Gastroesophageal sphincter (tissue), 4 donors: ENCODE measurements around the gene PDCD2L. TPM values are rescaled to one million over a fixed set of nuclear protein-coding genes. Genes with fewer than 3 reads are reported as not detected.
"Not testable (repeated sequence)": the region's sequence is repeated elsewhere in the genome, so short reads cannot be mapped to it uniquely, and the experiment has no call there.

Experiments
- ATAC-seq: fragments of 150-250 bp; one replicate; pipeline ENCODE4 v1.9.1; 2016; ENCODE audit warnings: mild to moderate bottlenecking, moderate library complexity
- H3K27ac ChIP-seq, 4 donors: fragments of 200-600 bp; sonication (generic) in 3 of 4; 1 replicate in 3 of 4; 2 replicates in 1 of 4; pipeline ENCODE4 v1.5.1; 2016 to 2019
- H3K27me3 ChIP-seq: fragments of 200-600 bp; sonication (generic); one replicate; pipeline ENCODE4 v1.5.1; 2019
- H3K36me3 ChIP-seq, 2 donors: fragments of 200-600 bp; sonication (generic); one replicate each; pipeline ENCODE4 v1.5.1; 2019; ENCODE audit warnings: control low read depth in 1 of 2
- H3K4me1 ChIP-seq, 3 donors: fragments of 200-600 bp; sonication (generic); 1 replicate in 2 of 3; 2 replicates in 1 of 3; pipeline ENCODE4 v1.5.1; 2016 to 2019; ENCODE audit warnings: control low read depth in 2 of 3
- H3K4me3 ChIP-seq, 2 donors: fragments of 200-600 bp; sonication (generic); one replicate each; pipeline ENCODE4 v1.5.1; 2019; ENCODE audit warnings: mild to moderate bottlenecking in 1 of 2, moderate library complexity in 1 of 2
- H3K9me3 ChIP-seq, 3 donors: fragments of 200-600 bp; sonication (generic); one replicate each; pipeline ENCODE4 v1.5.1; 2017 to 2019; ENCODE audit warnings: control low read depth in 2 of 3
- CTCF ChIP-seq, 4 experiments: fragments of 200-600 bp in 2 of 4; fragments of 450-650 bp in 2 of 4; sonication (generic) in 1 of 4; IDR thresholded peaks; one replicate each; pipeline ENCODE4 v1.5.1; 2017 to 2019; ENCODE audit warnings: antibody characterized with exemption in 4 of 4, mild to moderate bottlenecking in 2 of 4, moderate library complexity in 2 of 4
- EP300 ChIP-seq: sonication (generic); formaldehyde crosslinking; IDR thresholded peaks from one replicate; pipeline ENCODE4 v1.6.1; 2017; ENCODE audit warnings: antibody characterized with exemption, mild to moderate bottlenecking
- POLR2A ChIP-seq, 2 donors: fragments of 450-650 bp; IDR thresholded peaks; one replicate each; pipeline ENCODE4 v1.6.1; 2017; ENCODE audit warnings: antibody characterized with exemption in 2 of 2, mild to moderate bottlenecking in 2 of 2, moderate library complexity in 1 of 2
- POLR2AphosphoS5 ChIP-seq: sonication (generic); formaldehyde crosslinking; IDR thresholded peaks from one replicate; pipeline ENCODE4 v1.6.1; 2017; ENCODE audit warnings: antibody characterized with exemption
- WGBS, 2 donors: methylation state at CpG; one replicate each; pipeline ENCODE4 v1.1.5; 2018; ENCODE audit warnings: low coverage in 1 of 2; 5-methylcytosine and 5-hydroxymethylcytosine counted together
- total RNA-seq, 4 donors: library from RNA; depleted of rRNA; stranded (reverse); fragments of >200 nt; gene quantifications; one replicate each; pipeline ENCODE4 v1.1.0, GENCODE V29; 2016

PDCD2L gene
- total RNA-seq, 4 donors from 2014 or later, result 8.2 to 19.8 (median 14.6) TPM

DNA sequence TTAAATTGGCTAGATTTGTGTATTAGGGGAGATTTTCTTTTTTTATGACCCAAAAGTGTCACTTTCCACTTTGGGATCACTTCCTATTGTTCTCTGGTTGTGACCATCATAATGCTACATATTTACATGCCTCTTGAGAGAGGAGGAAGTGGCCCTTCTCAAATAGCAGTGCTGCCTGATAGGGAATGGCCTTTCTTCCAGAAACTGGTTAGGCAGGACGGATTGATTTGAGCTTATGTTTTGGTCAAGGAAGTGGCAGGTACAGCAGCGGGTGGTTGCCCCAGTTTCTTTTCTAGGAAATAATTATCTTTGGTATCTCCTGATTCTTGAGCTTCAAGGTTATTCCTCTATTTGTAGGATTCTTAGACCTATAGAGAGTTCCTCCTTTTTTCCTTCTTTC is 55.4 kb downstream of the PDCD2L start:
- TF ChIP-seq POLR2AphosphoS5, result no peak
- no peak for TF ChIP-seq POLR2A (IDR thresholded peaks at IDR 0.05)
- TF ChIP-seq CTCF (IDR thresholded peaks at IDR 0.05), result no peak
- TF ChIP-seq EP300, result no peak
- no peaks in the 10 kb centered on the region for H3K9me3 ChIP-seq
- H3K27me3 ChIP-seq, result no peaks in the 10 kb centered on the region
- WGBS, 2 donors, result 88% methylated on average over 2 of the region's 2 CpGs; no CpG with 5 or more reads in 1 of the 2 donors
- peaks cover 3 to 97% of the 10 kb centered on the region in 2 donors for H3K36me3 ChIP-seq
- peaks cover 0 to 8% (median 0%) of the 10 kb centered on the region in 3 donors for H3K4me1 ChIP-seq
- H3K4me3 ChIP-seq, result no peak overlapping the region
- H3K27ac ChIP-seq, result no peak overlapping the region
- ATAC-seq, result no peak

- ATAC-seq, result peak; percentile 41
- Histone ChIP-seq H3K4me3 (no peak overlapping the region), H3K4me1 (peaks cover 0 to 8% (median 0%) of the 10 kb centered on the region in 3 donors), H3K27me3 (no peaks in the 10 kb centered on the region), H3K27ac (peak overlapping the region in 1 of 4 donors; percentile 42), H3K36me3 (peaks cover 3 to 97% of the 10 kb centered on the region in 2 donors), H3K9me3 (no peaks in the 10 kb centered on the region)
- WGBS, 2 donors, result 63 to 85% methylated on average over 4 to 5 of the region's 5 CpGs
- TF ChIP-seq CTCF (IDR thresholded peaks at IDR 0.05) (no peak), POLR2AphosphoS5 (no peak)
These were observed 57.3 kb downstream of the PDCD2L start for GRCh38 chr19:34461375-34462100.

DNA sequence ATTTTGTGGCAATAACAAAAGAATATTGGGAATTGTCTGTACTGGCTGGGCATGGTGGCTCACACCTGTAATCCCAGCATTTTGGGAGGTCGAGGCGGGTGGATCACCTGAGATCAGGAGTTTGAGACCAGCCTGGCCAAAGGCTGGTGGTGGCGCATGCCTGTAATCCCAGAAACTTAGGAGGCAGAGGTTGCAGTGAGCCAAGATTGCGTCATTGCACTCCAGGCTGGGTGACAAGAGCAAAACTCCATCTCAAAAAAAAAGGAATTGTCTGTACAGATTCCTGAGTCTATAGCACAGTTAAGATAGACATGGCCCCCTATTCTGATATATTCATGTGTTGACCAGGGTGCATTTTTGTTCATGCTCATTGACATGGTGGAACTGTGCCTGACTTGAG is 60.6 kb downstream of the PDCD2L start:
- not testable (repeated sequence) for ATAC-seq, H3K4me3 ChIP-seq, H3K27me3 ChIP-seq, H3K4me1 ChIP-seq, H3K9me3 ChIP-seq, H3K27ac ChIP-seq
- H3K36me3 ChIP-seq, result peaks cover 3 to 100% of the 10 kb centered on the region in 2 donors
- 94 to 98% methylated on average over 4 of the region's 4 CpGs for WGBS, 2 donors

DNA sequence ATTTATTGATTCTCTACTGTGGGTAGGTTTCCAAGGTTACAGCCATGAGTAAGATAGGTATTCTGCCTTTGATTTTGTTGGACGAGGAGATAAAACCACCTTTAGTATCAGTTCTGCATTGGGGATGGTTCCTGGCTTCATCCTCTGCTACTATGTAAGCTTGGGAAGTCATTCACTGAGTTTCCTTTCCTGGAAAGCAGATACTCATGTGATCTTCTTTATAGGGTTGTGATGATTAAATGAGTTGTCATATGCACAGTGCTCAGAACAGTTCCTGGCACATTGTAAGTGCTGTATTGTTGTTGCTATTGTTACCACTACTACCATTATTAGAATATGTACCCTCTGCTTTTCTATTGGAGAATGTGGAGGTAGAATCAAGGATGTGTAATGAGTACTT is 64.2 kb downstream of the PDCD2L start:
- no peak for ATAC-seq

GRCh38 chr19:34469026-34469425 is 64.8 kb downstream of the PDCD2L start:
- H3K4me3 ChIP-seq, ATAC-seq, H3K4me1 ChIP-seq, H3K27me3 ChIP-seq, H3K27ac ChIP-seq, H3K9me3 ChIP-seq: not testable (repeated sequence)
- H3K36me3 ChIP-seq, result peaks cover 0 to 98% of the 10 kb centered on the region in 2 donors
- 72 to 73% methylated on average over 2 to 5 of the region's 5 CpGs for WGBS, 2 donors

More for the DNA sequence above, 64.2 kb downstream of the PDCD2L start:
- peaks cover 3 to 100% of the 10 kb centered on the region in 2 donors for H3K36me3 ChIP-seq
- H3K9me3 ChIP-seq, result no peaks in the 10 kb centered on the region
- H3K4me3 ChIP-seq, result no peak overlapping the region
- H3K27me3 ChIP-seq, result no peaks in the 10 kb centered on the region
- H3K4me1 ChIP-seq, result no peaks in the 10 kb centered on the region
- H3K27ac ChIP-seq, result no peak overlapping the region
- TF ChIP-seq POLR2A (IDR thresholded peaks at IDR 0.05), result no peak
- 78% methylated on average over 1 of the region's 1 CpG; no CpG with 5 or more reads in 1 of the 2 donors for WGBS, 2 donors

DNA sequence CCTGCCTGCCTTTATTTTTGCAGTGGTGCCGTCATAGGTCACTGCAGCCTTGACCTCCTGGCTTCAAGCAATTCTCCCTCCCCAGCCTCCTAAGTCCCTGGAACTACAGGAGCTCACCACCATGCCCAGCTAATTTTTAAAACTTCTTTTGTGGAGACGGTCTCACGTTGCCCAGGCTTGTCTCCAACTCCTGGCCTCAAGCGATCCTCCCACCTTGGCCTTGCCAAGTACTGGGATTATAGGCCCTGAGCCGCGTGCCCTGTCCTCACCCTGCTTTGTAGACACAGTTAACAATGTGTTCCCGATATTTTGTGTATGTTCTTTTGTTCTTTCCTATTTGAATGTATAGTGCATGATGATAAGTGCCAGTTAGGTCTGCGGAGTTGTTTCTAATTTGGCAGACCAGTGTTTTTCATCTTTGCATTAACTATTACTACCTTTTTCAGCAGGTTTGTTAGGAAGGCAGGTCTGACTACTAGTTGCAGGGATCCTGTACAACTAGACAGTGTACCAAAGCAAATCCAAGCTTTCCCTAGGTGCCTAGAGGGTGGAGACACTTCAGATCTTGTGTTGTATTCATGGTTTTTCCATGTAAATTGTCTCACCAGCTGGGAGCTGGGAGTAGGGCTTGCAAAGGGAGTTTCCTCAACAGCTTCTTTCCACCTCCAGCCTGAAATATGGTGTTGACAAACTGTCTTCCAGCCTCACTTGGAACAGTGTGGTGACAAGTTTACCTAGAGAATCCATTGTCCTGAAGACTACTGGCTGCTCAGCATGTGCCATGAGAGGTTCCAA is 67.9 kb downstream of the PDCD2L start:
- WGBS, 2 donors, result 80 to 84% methylated on average over 7 of the region's 8 CpGs
- Histone ChIP-seq H3K4me1 (peaks cover 0 to 19% (median 8%) of the 10 kb centered on the region in 3 donors), H3K27ac (no peak overlapping the region), H3K9me3 (no peaks in the 10 kb centered on the region), H3K36me3 (peaks cover 0 to 67% of the 10 kb centered on the region in 2 donors), H3K27me3 (no peaks in the 10 kb centered on the region), H3K4me3 (no peak overlapping the region)
- ATAC-seq, result no peak
- no peak for TF ChIP-seq CTCF (IDR thresholded peaks at IDR 0.05)
- no peak for TF ChIP-seq EP300
- TF ChIP-seq POLR2A (IDR thresholded peaks at IDR 0.05), result no peak
- TF ChIP-seq POLR2AphosphoS5, result no peak
